NCI-H345 treated with DMSO at 0.1 percent for 48 hours (cell line): ENCODE measurements around the gene CSTF1.

ENCODE experiments used
- DNase-seq: peaks from one replicate; lab custom pipeline; 2025; ENCODE audit not compliant: unreplicated experiment; lab: John Stamatoyannopoulos, UW

Gene CSTF1

GRCh38 chr20:56392132-56392880 lies at the start of gene CSTF1, which contains the start of gene AURKA:
Gene CSTF1, plus strand, starts transcription at chr20:56392645. Its CDS starts 2,908 bp downstream, at chr20:56395553.
Gene AURKA, minus strand, starts transcription at chr20:56392215. Its CDS starts 4,018 bp downstream, at chr20:56388197.
- peak; percentile 99 for DNase-seq

GRCh38 chr20:56342783-56343182 lies 49.7 kb upstream of the CSTF1 start:
- DNase-seq, result no peak

DNA sequence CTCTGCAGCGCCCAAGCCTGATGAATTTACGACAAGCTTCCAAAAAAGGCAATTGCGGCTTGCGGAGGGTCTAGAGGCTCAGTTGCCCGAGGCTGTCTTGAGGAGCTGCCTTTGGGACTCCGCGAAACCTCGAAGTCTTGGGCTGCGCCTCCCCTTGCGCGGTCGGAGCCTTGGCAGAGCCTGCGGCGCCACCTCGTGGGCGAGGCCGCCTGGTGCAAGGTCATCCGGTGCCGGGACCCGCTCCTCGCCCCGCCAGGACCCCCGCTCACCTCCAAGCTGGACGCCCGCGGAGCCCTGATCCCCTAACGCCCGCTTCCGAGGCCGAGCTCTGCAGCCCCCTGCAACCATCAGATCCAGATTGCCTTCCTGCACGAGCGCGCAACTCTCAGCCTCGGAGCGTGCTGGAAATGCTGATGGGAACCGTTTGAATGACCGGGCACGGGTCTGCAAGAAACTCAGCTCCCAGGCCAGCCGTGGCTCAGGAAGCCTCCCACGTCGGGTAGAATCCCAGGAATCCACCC lies 48.5 kb upstream of the CSTF1 start:
- DNase-seq, result no peak

- DNase-seq, result no peak
These were observed 46.5 kb upstream of the CSTF1 start for GRCh38 chr20:56345911-56346310.

- no peak for DNase-seq
These were observed 44.7 kb upstream of the CSTF1 start for GRCh38 chr20:56347628-56348304.

GRCh38 chr20:56348305-56348693 lies 44.1 kb upstream of the CSTF1 start:
- no peak for DNase-seq

- no peak for DNase-seq
These were observed 43.7 kb upstream of the CSTF1 start for GRCh38 chr20:56348746-56349145.

DNA sequence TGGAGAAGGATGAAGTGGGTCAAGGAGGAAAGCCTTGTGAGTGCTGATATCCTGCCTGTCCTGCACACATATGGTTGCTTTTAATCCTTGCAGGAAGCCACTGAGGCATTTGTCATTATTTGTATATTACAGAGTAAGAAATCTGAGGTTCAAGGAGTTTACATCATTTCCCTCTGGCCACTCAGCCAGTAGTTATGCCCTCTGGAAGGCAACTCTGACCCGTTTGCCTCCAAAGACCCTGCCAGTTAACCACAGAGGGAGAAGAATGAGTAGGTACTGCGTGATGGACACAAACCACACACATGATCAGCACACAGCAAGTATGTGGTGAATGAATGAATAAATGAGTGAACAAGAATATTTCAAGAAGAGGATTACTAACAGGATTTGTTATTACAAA lies 41.6 kb upstream of the CSTF1 start:
- no peak for DNase-seq

GRCh38 chr20:56352345-56353055 lies 39.9 kb upstream of the CSTF1 start:
- DNase-seq, result no peak

DNA sequence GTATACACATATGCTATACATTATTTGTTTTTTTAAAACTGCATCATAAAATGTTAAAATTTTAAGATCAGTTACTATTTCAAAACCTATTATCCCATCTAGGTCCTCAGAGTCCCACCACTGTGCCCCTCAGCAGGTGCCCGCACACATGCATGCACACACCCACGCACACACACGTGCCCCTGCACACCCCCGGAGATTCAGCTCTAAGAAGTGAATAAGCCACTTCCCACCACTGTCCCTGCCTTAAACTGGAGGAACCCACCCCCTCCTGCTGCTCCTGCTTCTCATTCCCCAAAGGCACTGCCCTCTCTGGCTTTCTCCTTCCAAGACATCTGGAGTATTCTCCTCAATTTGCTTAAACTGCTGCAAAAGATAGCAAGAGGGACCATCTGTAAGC lies 39.1 kb upstream of the CSTF1 start:
- DNase-seq, result no peak

- DNase-seq, result no peak
These were observed 34.4 kb upstream of the CSTF1 start for GRCh38 chr20:56358070-56358469.

DNA sequence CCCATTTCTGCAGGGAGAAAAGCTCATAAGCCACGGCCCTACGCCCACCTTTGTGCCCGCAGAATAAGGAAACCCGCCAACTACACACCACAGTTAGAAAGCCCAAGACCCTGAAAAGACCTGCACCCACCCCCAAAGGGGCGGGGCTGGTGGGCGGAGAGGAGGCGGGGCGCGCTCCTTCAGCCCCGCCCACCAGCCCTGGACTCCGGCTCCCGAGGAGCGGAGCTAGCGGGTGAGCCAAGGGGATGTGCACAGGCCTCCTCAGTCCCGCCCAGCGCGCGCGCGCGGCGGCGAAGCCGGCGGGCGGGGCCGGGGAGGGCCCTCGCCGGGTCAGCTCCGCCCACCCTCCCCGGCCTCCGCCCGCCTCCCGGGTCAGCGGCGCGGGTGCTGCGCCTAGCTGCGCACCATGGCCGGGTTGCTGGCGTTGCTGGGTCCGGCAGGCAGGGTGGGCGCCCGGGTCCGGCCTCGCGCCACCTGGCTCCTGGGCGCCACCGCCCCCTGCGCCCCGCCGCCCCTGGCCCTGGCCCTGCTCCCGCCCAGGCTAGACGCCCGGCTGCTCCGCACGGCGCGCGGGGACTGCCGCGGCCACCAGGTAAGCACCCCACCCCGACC lies 33.7 kb upstream of the CSTF1 start, which contains the start of gene FAM210B:
TSS of gene FAM210B (plus strand) at position 375 of the 612 bp plus-strand sequence. CDS start at position 407, 32 bp downstream.
- DNase-seq, result peak; percentile 88

DNA sequence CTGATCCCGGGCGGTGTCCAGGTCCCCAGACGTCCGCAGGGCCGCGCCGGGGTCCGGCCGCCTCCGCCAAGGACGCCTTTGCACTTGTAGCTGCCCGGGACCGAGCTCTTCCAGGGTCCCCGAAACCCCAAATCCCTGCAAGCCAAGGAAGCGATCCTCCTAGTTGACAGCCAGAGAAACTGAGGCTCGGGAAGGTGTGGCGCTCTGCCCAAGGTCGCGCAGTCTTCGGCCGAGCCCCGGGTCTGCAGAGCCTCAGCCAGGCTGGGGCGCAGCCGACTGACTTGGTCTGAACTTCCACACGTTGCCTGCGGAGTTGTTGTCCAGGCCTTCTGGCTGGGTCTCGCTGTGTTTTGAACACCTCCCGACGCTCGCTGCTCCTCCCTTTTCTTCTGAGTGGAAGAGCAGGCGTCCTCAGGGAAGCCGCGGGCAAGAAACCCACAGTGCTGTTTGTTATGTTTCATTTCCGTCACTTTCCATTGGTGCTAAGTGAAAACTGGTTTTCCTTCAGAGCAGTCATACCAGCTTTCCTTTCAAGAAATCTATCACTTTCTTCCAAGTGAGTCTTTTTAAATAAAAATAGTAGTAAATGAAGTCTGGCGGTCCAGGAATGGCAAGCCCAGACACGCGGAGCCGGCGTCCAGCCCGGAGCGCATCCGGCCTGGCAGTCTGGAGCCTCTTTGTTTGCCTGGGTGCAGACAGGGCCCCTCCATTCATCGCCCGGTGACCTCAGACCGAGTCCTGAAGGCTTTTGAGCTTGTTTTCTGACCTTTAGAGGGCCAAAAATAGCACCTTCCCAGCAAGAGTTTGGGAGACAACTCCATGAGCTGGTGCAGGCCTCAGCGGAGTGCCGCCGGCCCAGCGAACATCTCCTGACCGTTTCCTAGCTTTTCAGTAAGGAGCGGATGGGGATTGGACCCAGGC lies 33.0 kb upstream of the CSTF1 start:
- DNase-seq, result peak; percentile 22

DNA sequence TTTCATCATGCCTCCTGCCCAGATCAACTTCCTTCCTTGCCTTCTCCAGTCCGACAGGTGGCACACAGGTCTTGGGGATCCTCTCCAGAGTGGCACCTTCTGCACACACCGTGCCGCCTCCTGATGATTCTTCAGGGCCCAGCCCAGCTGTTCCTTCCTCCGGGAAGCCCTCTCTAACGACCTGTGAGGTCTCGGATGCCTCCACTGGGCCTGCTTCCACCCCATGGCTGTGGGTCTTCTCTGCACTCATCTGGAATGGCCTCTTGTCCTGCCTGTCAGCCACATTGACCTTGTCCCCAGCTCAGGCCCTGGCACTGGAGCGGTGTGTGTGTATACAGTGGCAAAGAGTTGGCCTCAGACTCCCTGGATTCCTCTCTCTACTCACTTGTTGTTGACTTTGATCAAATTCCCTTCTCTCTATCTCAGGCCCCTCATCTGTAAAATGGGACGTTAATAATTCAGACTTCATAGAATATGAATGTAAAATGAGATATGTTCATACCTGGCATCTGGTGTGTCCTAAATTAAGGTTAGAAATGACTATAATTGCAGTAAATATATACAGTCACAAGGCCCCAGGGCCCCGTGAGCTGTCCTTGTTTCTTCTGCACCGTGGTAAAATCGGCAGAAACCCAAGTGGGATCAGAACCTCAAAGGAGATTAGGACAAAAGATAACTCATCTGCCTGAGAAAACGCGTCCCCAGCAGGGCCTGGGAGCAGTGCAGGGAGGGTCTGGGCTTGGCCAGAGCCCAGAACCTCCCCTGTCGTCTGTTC lies 32.1 kb upstream of the CSTF1 start:
- no peak for DNase-seq

DNA sequence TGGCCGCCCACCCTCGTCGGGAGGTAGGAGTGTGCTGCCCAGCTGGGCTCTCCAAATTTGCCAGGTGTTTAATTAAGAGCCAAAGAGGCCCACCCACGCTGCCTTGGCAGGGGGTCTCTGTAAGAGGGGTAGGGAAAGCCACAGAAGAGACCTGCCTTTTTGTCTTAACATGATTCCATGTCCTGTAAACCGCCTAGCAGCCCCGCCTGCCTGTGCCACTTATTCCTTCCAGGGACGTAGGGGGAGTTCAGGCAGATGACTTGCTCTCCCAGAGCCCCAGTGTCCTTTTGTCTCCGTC lies 31.6 kb upstream of the CSTF1 start:
- peak; percentile 87 for DNase-seq

DNA sequence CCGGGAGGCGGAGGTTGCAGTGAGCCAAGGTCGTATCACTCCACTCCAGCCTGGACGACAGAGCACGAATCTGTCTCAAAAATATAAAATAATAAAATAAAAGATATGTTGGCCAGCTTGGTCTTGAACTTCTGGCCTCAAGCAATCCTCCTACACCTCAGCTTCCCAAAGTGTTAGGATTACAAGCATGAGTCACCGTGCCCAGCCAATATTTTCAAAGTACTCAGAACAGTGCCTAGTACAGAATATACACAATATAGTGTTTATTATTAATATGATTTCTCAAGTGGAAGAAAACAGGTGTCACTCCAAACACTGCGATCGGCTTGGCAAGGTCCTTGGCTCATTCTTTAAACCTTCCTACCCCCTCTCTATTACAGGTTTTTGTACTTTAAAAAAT lies 30.5 kb upstream of the CSTF1 start:
- no peak for DNase-seq

DNA sequence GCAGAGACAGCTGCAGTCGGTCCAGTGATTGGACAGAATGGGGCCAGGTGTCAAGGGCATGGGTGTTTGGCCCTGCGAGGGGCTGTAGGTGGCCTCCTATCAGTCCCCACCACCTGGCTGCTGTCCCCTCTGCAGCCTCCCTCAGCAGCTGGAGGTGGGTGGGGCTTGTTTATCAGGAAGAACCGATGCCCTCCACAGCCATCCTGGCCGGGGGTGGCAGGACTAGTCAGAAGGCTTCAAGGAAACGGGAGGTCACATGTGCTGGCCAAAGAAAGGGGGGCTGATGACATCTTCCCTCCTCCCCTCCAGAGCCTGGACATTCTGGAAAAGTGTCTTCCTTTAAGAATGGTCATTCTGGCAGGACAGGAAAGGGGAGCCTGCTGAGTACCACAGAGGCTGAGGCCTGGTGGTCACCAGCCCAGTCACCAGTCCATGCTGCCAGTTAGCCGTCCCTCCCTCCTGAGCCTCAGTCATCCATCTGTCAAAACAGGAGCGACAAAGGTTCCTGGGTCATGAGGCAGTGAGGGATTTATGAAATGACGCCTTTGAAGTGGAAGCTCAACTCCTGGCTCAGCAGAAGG lies 29.5 kb upstream of the CSTF1 start:
- no peak for DNase-seq

- no peak for DNase-seq
These were observed 29.0 kb upstream of the CSTF1 start for GRCh38 chr20:56363491-56363890.
